GM12874 (cell line): ENCODE measurements around the gene SCYGR7.

Experiments used
- TF ChIP-seq, protein P1 (sequence below): IDR thresholded peaks from 2 replicates; pipeline ENCODE4 v1.5.1; 2011; ENCODE audit warnings: low read depth, mild to moderate bottlenecking, control low read depth, low read length, moderate library complexity; ENCODE audit not compliant: insufficient read depth

Gene SCYGR7

DNA sequence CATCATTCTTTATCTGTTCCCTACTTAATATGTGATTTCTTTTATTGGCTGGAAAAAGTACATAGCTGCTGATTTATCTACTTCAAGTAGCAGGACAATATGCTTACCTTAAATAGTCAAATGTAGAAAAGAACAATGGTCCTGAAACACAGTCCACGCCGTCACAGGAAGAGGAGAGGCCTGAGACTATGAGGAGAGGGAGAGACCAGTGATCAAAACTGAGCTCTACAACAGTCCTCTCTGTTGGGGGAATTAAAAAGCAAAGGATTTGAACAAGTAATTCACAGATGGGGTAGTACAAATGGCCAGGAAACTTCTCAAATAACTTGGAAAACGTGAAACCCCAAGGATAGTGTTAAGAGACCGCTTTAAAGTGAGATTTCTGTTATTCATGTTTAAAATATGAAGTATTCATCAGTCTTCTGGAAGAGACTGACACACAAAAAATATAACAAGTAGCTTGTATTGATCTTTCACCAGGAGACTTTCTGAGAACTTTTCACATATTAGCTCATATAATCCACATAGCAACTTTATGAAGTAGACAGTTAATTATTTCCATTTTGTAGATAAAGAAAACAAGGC lies 37.7 kb downstream of the SCYGR7 start:
- TF ChIP-seq, protein P1, sequence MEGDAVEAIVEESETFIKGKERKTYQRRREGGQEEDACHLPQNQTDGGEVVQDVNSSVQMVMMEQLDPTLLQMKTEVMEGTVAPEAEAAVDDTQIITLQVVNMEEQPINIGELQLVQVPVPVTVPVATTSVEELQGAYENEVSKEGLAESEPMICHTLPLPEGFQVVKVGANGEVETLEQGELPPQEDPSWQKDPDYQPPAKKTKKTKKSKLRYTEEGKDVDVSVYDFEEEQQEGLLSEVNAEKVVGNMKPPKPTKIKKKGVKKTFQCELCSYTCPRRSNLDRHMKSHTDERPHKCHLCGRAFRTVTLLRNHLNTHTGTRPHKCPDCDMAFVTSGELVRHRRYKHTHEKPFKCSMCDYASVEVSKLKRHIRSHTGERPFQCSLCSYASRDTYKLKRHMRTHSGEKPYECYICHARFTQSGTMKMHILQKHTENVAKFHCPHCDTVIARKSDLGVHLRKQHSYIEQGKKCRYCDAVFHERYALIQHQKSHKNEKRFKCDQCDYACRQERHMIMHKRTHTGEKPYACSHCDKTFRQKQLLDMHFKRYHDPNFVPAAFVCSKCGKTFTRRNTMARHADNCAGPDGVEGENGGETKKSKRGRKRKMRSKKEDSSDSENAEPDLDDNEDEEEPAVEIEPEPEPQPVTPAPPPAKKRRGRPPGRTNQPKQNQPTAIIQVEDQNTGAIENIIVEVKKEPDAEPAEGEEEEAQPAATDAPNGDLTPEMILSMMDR: no peak

DNA sequence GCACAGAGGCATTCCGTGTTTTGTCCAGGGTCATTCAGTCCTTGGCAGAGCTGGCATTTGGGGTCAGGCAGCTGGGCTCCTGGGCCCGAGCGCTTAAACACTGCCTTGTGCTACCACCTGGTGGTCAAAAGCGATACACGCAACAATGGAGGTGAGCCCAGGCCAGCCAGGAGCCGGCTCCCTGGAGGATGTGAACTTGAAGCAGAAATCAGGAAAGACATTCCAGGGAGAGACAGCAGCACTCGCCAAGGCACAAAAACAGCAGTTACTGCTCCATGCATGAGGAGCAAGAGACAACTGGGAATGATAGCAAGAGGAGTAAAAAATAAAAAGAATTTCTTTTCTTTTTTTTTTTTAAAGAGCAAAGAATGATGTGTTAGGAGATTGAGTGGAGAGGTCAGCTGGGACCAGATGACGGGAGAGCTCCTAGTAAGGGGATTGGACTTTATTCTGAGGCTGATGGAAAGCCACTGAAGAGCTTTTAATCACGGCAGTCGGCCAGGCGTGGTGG lies 38.3 kb downstream of the SCYGR7 start:
- TF ChIP-seq, protein P1: peak; percentile 81

DNA sequence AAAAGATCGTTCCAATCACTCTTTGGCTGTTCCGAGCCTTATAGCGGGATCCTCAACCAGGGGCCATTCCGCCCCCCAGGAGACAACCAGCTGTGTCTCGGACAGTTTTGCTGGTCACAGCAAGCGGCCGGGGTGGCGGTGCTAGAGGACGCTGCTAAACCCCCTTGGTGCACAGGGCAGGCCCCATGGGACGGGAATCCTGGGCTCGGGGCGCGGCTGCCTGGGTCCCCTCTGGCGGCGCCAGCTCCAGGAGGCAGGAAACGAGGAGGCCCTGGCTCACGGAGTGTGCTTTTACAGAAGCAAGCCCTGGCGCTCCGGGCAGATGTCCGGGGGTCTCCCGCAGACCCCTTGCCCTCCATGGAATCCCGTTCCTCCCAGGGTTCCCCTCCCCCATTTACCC lies 39.7 kb downstream of the SCYGR7 start:
- TF ChIP-seq, protein P1: no peak

DNA sequence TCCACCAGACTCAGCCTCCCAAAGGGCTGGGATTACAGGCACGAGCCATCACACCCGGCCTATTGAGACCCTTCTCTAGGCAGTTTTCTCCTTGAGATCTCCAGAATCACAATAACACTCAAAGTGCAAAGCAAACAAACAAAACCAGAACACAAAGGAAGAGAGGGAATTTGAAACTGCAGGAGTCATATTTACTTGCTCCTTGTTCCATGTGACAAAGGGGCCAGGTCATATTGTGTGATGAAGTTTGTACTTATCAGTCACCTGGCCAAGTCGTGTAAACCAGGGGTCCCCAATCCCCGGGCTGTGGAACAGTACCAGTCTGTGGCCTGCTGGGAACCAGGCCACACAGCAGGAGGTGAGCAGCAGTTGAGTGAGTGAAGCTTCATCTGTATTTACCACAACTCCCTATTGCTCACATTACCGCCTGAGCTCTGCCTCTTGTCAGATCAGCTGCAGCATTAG lies 44.1 kb downstream of the SCYGR7 start:
- TF ChIP-seq, protein P1: no peak

DNA sequence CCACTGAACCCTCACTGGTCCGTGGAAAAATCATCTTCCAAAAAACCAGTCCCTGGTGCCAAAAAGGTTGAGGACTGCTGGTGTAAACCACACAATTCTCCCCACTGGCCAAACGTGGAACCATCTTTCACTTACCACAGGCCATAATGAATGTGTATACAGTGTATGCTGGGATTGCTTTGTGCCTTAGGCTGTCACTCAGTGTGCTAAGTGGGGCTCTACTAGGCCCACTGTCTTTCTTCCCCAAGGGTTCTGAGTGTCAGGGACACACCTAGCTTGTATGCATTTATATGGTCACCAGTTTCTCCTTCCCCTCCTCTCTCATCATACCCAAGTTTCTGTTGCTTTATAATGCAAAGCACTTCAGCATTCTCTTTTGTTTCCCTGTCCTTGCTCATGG lies 44.8 kb downstream of the SCYGR7 start:
- TF ChIP-seq, protein P1: no peak

DNA sequence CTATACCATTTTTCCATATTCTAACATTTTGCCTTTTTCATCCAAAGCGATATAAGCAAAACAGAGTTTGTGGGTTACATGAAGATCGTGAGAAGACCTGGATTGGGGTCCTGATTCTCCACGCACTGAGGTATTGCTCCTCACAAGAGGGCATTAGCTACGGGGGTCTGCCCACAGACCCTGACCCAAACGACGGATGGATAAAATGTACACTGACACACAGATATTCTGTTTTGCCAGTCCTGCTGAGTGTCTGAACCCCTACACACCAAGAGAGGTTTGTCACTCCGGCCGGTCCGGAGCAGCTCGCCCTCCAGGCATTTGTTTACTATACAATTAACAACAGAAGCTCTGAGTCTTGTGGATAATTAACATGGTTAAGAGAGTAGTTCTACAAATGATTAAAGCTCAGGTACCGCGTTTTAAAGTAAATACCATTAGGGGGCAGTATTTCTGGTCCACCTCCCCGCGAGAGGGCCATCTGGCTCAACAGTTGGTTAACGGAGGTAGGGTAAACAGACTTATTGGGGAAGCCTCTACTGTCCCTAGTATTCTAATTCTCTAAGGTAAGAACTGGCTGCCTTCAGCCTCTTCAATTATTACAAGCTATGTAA lies 46.0 kb downstream of the SCYGR7 start:
- TF ChIP-seq, protein P1: peak; percentile 32; the same call in 1 of the 2 replicates

DNA sequence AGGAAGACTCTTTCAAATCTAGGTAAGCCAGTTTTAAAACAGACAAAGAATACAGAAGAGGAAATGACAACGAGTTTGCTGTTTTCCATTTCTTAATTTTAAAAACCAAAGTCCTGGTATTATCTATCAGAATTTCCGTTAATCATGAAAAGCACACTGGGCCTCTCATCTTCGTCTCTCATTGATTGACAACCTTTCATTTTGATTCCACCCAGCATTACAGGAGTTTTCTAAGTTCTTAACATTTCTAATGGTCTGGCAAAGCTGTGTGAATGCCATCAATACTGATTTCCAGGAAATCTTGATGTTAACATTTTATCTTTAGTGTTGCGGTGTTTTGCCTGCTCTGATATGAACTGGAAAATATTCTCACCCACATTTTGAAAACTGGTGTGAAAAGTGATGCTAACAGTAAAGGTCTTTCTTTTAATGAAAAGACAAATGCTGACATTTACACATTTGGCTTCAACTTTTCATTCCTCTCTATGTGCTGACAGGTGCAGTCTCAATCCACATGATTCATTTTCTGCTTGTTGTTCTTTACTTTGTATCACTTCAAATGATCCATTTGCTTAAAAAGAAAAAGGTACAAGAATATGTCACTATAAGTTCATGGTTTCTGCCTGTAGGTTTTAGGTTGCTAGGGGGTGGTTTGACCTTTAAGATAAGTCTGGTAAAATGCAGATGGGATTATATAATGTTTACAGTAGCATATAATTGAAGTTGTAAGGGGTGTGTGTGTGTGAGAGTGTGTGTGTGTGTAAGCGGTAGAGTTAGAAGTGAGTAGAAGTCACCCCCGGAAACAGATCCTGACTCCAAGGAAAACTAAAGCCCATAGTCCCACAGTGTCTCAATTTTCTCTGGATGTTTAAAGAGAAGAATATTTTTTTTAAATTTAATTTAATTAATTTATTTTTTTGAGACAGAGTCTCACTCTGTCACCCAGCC lies 47.0 kb downstream of the SCYGR7 start:
- TF ChIP-seq, protein P1: no peak
